GM20431 (cell line): ENCODE measurements around the gene ZNF618.

Source experiments
- in situ Hi-C: fragments of 300-500 bp; cut with MseI, MboI; formaldehyde crosslinking; loops from one replicate; pipeline ENCODE4 v1.15.0; 2020; ENCODE audit warnings: low sequenced_read_pairs; ENCODE audit not compliant: unreplicated experiment

The ZNF618 gene

GRCh38 chr9:113930390-113930783 lies 54.3 kb downstream of the ZNF618 start:
- in situ Hi-C loops: no loop called here

- in situ Hi-C loops: no loop called here
These were observed 55.0 kb downstream of the ZNF618 start for GRCh38 chr9:113931140-113931539.

- in situ Hi-C loops: no loop called here
These were observed 55.7 kb downstream of the ZNF618 start for GRCh38 chr9:113931777-113932176.

GRCh38 chr9:113932906-113933584 lies 56.9 kb downstream of the ZNF618 start:
- in situ Hi-C loops: no loop called here

- in situ Hi-C loops: no loop called here
These were observed 57.6 kb downstream of the ZNF618 start for GRCh38 chr9:113933671-113934070.

- in situ Hi-C loops: no loop called here
These were observed 58.2 kb downstream of the ZNF618 start for GRCh38 chr9:113934167-113934828.

- in situ Hi-C loops: no loop called here
These were observed 58.9 kb downstream of the ZNF618 start for GRCh38 chr9:113934829-113935676.

- in situ Hi-C loops: no loop called here
These were observed 59.7 kb downstream of the ZNF618 start for GRCh38 chr9:113935677-113936380.

GRCh38 chr9:113940077-113940476 lies 64.0 kb downstream of the ZNF618 start:
- in situ Hi-C loops: no loop called here

- in situ Hi-C loops: no loop called here
These were observed 64.9 kb downstream of the ZNF618 start for GRCh38 chr9:113941056-113941455.

GRCh38 chr9:113941526-113941925 lies 65.4 kb downstream of the ZNF618 start:
- in situ Hi-C loops: no loop called here

GRCh38 chr9:113943112-113944009 lies 67.3 kb downstream of the ZNF618 start:
- in situ Hi-C loops: no loop called here

GRCh38 chr9:113945784-113946183 lies 69.7 kb downstream of the ZNF618 start:
- in situ Hi-C loops: no loop called here

GRCh38 chr9:113946496-113947115 lies 70.5 kb downstream of the ZNF618 start:
- in situ Hi-C loops: no loop called here

- in situ Hi-C loops: no loop called here
These were observed 71.8 kb downstream of the ZNF618 start for GRCh38 chr9:113947941-113948340.

GRCh38 chr9:113948891-113949570 lies 72.9 kb downstream of the ZNF618 start:
- in situ Hi-C loops: no loop called here

GRCh38 chr9:113949571-113950078 lies 73.5 kb downstream of the ZNF618 start:
- in situ Hi-C loops: no loop called here
